Measurements from ENCODE around the gene MX2.

GRCh38 chr21:41403331-41403730 lies 41.5 kb downstream of the MX2 start:
- TF ChIP-seq, protein P1, sequence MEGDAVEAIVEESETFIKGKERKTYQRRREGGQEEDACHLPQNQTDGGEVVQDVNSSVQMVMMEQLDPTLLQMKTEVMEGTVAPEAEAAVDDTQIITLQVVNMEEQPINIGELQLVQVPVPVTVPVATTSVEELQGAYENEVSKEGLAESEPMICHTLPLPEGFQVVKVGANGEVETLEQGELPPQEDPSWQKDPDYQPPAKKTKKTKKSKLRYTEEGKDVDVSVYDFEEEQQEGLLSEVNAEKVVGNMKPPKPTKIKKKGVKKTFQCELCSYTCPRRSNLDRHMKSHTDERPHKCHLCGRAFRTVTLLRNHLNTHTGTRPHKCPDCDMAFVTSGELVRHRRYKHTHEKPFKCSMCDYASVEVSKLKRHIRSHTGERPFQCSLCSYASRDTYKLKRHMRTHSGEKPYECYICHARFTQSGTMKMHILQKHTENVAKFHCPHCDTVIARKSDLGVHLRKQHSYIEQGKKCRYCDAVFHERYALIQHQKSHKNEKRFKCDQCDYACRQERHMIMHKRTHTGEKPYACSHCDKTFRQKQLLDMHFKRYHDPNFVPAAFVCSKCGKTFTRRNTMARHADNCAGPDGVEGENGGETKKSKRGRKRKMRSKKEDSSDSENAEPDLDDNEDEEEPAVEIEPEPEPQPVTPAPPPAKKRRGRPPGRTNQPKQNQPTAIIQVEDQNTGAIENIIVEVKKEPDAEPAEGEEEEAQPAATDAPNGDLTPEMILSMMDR (IDR thresholded peaks at IDR 0.05) = no peak
- no peak for TF ChIP-seq EZH2 (IDR thresholded peaks at IDR 0.05; ENCODE audit: borderline replicate concordance, insufficient read depth, low read depth, low read length, poor library complexity, severe bottlenecking)

Data from B cell (primary cell).